Adrenal gland (tissue), 12 donors: Measurements from ENCODE around the gene KCNMB2. TPM values are rescaled to one million over a fixed set of nuclear protein-coding genes. Genes with fewer than 3 reads are reported as not detected.

Source experiments
- DNase-seq, 7 donors: peaks; one replicate each; pipeline ENCODE4 v3.0.0-alpha.2; 2019 to 2020
- H3K27ac ChIP-seq, 5 donors: fragments of 200-600 bp; sonication (generic) in 4 of 5; 1 replicate in 3 of 5; 2 replicates in 2 of 5; pipeline versions ENCODE4 v1.5.1 to v1.8.0; 2016 to 2020; ENCODE audit warnings: mild to moderate bottlenecking in 1 of 5
- H3K27me3 ChIP-seq: fragments of 200-600 bp; 2 replicates; pipeline ENCODE4 v1.8.0; 2021
- H3K36me3 ChIP-seq, 2 donors: fragments of 200-600 bp; replicated peaks in 1 of 2; 1 replicate in 1 of 2; 2 replicates in 1 of 2; pipeline versions ENCODE4 v1.5.1 to v1.8.0; 2018 to 2022
- H3K4me1 ChIP-seq, 2 donors: fragments of 200-600 bp; replicated peaks in 1 of 2; 1 replicate in 1 of 2; 2 replicates in 1 of 2; pipeline versions ENCODE4 v1.5.1 to v1.8.0; 2018 to 2021
- H3K4me3 ChIP-seq, 4 donors: fragments of 200-600 bp; sonication (generic) in 3 of 4; one replicate each; pipeline ENCODE4 v1.5.1; 2016 to 2018
- H3K9me3 ChIP-seq, 3 donors: fragments of 200-600 bp; sonication (generic) in 1 of 3; replicated peaks in 1 of 3; 1 replicate in 2 of 3; 2 replicates in 1 of 3; pipeline versions ENCODE4 v1.5.1 to v1.8.0; 2016 to 2021
- POLR2A ChIP-seq, 2 donors: fragments of 450-650 bp; IDR thresholded peaks; one replicate each; pipeline ENCODE4 v1.6.1; 2017; ENCODE audit warnings: antibody characterized with exemption in 2 of 2, mild to moderate bottlenecking in 2 of 2, moderate library complexity in 1 of 2
- WGBS, 4 donors: extraction: QIAGEN DNeasy Blood & Tissue Kit in 2 of 4; methylation state at CpG; one replicate each; pipeline versions ENCODE4 v1.1.5 to v1.1.7; 2013 to 2017; 5-methylcytosine and 5-hydroxymethylcytosine counted together
- intact Hi-C, 2 donors: fragments of 100-400 bp; cut with DNase I; formaldehyde crosslinking; loops; one replicate each; pipeline versions ENCODE4 v1.14.1 to v1.15.0; 2022 to 2023
- polyA plus RNA-seq, 3 donors: library from polyadenylated mRNA; stranded (reverse); fragments of 200-250 nt in 2 of 3; fragments of 350-450 nt in 1 of 3; fragmentation: Illumina TruSeq in 1 of 3; extraction: RNeasy Lipid Tissue Mini Kit (QIAGEN cat#74804) in 1 of 3; gene quantifications; one replicate each; pipeline ENCODE4 v1.2.3, GENCODE V29; 2013 to 2014
- total RNA-seq, 9 donors: library from RNA; depleted of rRNA in 4 of 9; stranded (reverse); fragments of >200 nt in 4 of 9; fragments of 120-200 nt in 1 of 9; fragmentation: NEBNext Ultra II Directional in 1 of 9; extraction: Animal tissue kit (Norgen Biotek cat#: 25700) in 1 of 9; gene quantifications; one replicate each; pipeline versions ENCODE4 v1.1.0 to v1.2.4, GENCODE V29; 2013 to 2023
- TF ChIP-seq, protein P1 (sequence below), 6 experiments: fragments of 450-650 bp in 4 of 6; fragments of 200-600 bp in 2 of 6; sonication (generic) in 1 of 6; IDR thresholded peaks; 1 replicate in 5 of 6; 2 replicates in 1 of 6; pipeline versions ENCODE4 v1.5.1 to v1.8.0; 2016 to 2021; ENCODE audit warnings: antibody characterized with exemption in 6 of 6, mild to moderate bottlenecking in 2 of 6, moderate library complexity in 1 of 6
- donor health status: healthy with polysubstance abuse.
- donor health status: Bipolar disorder and iron deficiency.
- donor health status: DM: yes; HTN: yes; CAD: no.
- donor health status: DM: no; HTN: no; CAD: no.
- donor health status: DM: no; HTN: no; CAD: no.
- donor health status: DM: yes; HTN: yes; CAD: no.

Gene KCNMB2
- total and polyA plus RNA-seq, 12 donors: 0.58 to 8.6 (median 2.9) TPM; not detected in 3

DNA sequence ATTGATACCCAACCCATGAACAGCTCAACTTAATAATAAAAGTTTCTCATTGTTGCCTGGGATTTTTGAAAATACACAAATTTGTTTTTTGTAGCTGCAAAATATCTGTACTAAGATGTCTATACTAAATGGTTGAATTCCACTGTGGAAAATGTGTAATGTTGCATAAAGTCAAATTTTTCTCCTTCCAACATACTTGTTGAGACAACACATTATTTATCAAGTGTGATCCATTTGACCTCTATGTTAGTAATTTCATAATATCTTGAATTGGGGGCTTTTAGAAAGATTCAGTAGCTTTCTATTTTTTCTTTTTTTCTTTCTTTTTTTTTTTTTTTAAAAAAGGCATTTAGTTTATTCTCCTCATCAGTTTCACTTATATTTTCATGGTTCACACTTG lies 88.0 kb downstream of the KCNMB2 start:
- intact Hi-C loops: no loop called here
- no peaks in the 10 kb centered on the region for H3K9me3 ChIP-seq
- no peak overlapping the region for H3K4me3 ChIP-seq
- H3K27ac ChIP-seq: no peak overlapping the region
- TF ChIP-seq, protein P1, sequence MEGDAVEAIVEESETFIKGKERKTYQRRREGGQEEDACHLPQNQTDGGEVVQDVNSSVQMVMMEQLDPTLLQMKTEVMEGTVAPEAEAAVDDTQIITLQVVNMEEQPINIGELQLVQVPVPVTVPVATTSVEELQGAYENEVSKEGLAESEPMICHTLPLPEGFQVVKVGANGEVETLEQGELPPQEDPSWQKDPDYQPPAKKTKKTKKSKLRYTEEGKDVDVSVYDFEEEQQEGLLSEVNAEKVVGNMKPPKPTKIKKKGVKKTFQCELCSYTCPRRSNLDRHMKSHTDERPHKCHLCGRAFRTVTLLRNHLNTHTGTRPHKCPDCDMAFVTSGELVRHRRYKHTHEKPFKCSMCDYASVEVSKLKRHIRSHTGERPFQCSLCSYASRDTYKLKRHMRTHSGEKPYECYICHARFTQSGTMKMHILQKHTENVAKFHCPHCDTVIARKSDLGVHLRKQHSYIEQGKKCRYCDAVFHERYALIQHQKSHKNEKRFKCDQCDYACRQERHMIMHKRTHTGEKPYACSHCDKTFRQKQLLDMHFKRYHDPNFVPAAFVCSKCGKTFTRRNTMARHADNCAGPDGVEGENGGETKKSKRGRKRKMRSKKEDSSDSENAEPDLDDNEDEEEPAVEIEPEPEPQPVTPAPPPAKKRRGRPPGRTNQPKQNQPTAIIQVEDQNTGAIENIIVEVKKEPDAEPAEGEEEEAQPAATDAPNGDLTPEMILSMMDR (IDR thresholded peaks at IDR 0.05): no peak
- TF ChIP-seq POLR2A (IDR thresholded peaks at IDR 0.05): no peak
- H3K4me1 ChIP-seq: no peaks in the 10 kb centered on the region
- no peaks in the 10 kb centered on the region for H3K36me3 ChIP-seq
- no peak for DNase-seq
- H3K27me3 ChIP-seq: no peaks in the 10 kb centered on the region

- 83 to 100% (median 90%) methylated on average over 2 to 7 of the region's 7 CpGs for WGBS, 4 donors
- Histone ChIP-seq H3K27me3 (no peaks in the 10 kb centered on the region), H3K4me1 (no peaks in the 10 kb centered on the region), H3K9me3 (no peaks in the 10 kb centered on the region), H3K4me3 (no peak overlapping the region), H3K27ac (no peak overlapping the region), H3K36me3 (no peaks in the 10 kb centered on the region)
- no peak for TF ChIP-seq POLR2A (IDR thresholded peaks at IDR 0.05)
- TF ChIP-seq, protein P1 (IDR thresholded peaks at IDR 0.05): no peak
- intact Hi-C loops: no loop called here
- no peak for DNase-seq
Observed at GRCh38 chr3:178625053-178625600, 88.9 kb downstream of the KCNMB2 start.

- DNase-seq: no peak
- no peak for TF ChIP-seq POLR2A (IDR thresholded peaks at IDR 0.05)
- TF ChIP-seq, protein P1 (IDR thresholded peaks at IDR 0.05): no peak
- H3K4me3 ChIP-seq: no peak overlapping the region
- H3K27ac ChIP-seq: no peak overlapping the region
- H3K27me3 ChIP-seq: no peaks in the 10 kb centered on the region
- no peaks in the 10 kb centered on the region for H3K4me1 ChIP-seq
- H3K36me3 ChIP-seq: no peaks in the 10 kb centered on the region
- intact Hi-C loops: no loop called here
- no peaks in the 10 kb centered on the region for H3K9me3 ChIP-seq
Observed at GRCh38 chr3:178628037-178628436, 91.8 kb downstream of the KCNMB2 start.

DNA sequence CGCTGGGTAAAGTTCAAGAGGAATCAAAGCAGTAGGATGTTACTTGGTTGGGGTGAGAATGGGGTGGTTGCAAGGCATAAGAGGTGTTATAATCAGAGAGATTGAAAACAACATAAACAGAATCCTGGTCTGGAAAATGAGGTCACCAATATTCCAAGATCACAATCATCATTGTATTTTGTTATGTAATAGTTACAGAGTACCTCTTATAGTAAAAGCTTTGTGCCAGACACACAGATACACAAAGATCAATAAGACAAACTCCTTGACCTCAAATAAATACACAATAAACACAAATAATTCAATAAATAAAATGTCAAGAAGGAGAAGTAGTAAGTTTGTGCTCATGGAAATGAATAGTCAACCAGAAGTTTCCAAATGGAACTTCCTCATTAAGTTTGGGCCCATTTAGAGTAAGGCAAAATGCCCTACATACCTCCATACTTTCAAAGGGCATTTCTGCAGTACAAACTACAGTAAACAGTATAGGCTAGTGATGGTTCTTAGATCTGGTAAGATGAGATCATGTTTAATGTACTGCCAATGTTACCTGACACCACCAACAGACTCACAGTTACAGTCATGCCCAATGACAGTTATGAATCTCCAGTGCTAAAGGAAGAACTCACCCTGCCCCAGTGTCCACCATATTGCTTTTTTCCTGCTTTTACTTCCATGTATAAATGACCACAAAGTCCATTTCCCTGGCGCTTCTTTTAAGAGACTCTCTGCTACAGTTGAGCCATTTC lies 93.4 kb downstream of the KCNMB2 start:
- no peak overlapping the region for H3K4me3 ChIP-seq
- H3K36me3 ChIP-seq: no peaks in the 10 kb centered on the region
- TF ChIP-seq POLR2A (IDR thresholded peaks at IDR 0.05): no peak
- TF ChIP-seq, protein P1 (IDR thresholded peaks at IDR 0.05): no peak
- no peaks in the 10 kb centered on the region for H3K27me3 ChIP-seq
- H3K4me1 ChIP-seq: no peaks in the 10 kb centered on the region
- DNase-seq: no peak
- H3K9me3 ChIP-seq: no peaks in the 10 kb centered on the region
- H3K27ac ChIP-seq: no peak overlapping the region
- intact Hi-C loops: no loop called here
- 88 to 96% (median 89%) methylated on average over 2 of the region's 2 CpGs for WGBS, 4 donors
